Suprapubic skin (tissue), 4 donors: ENCODE data around the gene DDX56. TPM values are rescaled to one million over a fixed set of nuclear protein-coding genes. Genes with fewer than 3 reads are reported as not detected.

Experiments used
- DNase-seq, 2 donors: peaks; one replicate each; pipeline ENCODE4 v3.0.0-alpha.2; 2019; ENCODE audit warnings: low spot score in 2 of 2
- H3K27ac ChIP-seq: fragments of 200-600 bp; sonication (generic); one replicate; pipeline ENCODE4 v1.5.1; 2019
- H3K27me3 ChIP-seq: fragments of 200-600 bp; sonication (generic); one replicate; pipeline ENCODE4 v1.5.1; 2019
- H3K36me3 ChIP-seq: fragments of 200-600 bp; sonication (generic); one replicate; pipeline ENCODE4 v1.5.1; 2019
- H3K4me1 ChIP-seq: fragments of 200-600 bp; sonication (generic); one replicate; pipeline ENCODE4 v1.5.1; 2019
- H3K4me3 ChIP-seq: fragments of 200-600 bp; sonication (generic); one replicate; pipeline ENCODE4 v1.5.1; 2019; ENCODE audit warnings: mild to moderate bottlenecking
- H3K9me3 ChIP-seq: fragments of 200-600 bp; sonication (generic); one replicate; pipeline ENCODE4 v1.5.1; 2019
- EP300 ChIP-seq: sonication (generic); formaldehyde crosslinking; IDR thresholded peaks from one replicate; pipeline ENCODE4 v1.6.1; 2017; ENCODE audit warnings: antibody characterized with exemption
- POLR2A ChIP-seq, 2 donors: fragments of 450-650 bp; IDR thresholded peaks; one replicate each; pipeline ENCODE4 v1.6.1; 2017; ENCODE audit warnings: antibody characterized with exemption in 2 of 2, mild to moderate bottlenecking in 2 of 2, moderate library complexity in 2 of 2
- POLR2AphosphoS5 ChIP-seq, 3 donors: sonication (generic); formaldehyde crosslinking; IDR thresholded peaks; one replicate each; pipeline ENCODE4 v1.6.1; 2017; ENCODE audit warnings: antibody characterized with exemption in 3 of 3
- whole genome bisulfite sequencing: methylation state at CpG from one replicate; pipeline ENCODE4 v1.1.5; 2018; 5-methylcytosine and 5-hydroxymethylcytosine counted together
- total RNA-seq, 4 donors: library from RNA; depleted of rRNA; stranded (reverse); fragments of >200 nt; gene quantifications; one replicate each; pipeline ENCODE4 v1.1.0, GENCODE V29; 2016
- TF ChIP-seq, protein P1 (sequence below), 2 donors: fragments of 200-600 bp in 1 of 2; fragments of 450-650 bp in 1 of 2; sonication (generic) in 1 of 2; IDR thresholded peaks; one replicate each; pipeline ENCODE4 v1.5.1; 2016 to 2019; ENCODE audit warnings: antibody characterized with exemption in 2 of 2, mild to moderate bottlenecking in 1 of 2, moderate library complexity in 1 of 2

DDX56 gene
- total RNA-seq, 4 donors from 2014 or later, result 58.3 to 109 (median 69.5) TPM

DNA sequence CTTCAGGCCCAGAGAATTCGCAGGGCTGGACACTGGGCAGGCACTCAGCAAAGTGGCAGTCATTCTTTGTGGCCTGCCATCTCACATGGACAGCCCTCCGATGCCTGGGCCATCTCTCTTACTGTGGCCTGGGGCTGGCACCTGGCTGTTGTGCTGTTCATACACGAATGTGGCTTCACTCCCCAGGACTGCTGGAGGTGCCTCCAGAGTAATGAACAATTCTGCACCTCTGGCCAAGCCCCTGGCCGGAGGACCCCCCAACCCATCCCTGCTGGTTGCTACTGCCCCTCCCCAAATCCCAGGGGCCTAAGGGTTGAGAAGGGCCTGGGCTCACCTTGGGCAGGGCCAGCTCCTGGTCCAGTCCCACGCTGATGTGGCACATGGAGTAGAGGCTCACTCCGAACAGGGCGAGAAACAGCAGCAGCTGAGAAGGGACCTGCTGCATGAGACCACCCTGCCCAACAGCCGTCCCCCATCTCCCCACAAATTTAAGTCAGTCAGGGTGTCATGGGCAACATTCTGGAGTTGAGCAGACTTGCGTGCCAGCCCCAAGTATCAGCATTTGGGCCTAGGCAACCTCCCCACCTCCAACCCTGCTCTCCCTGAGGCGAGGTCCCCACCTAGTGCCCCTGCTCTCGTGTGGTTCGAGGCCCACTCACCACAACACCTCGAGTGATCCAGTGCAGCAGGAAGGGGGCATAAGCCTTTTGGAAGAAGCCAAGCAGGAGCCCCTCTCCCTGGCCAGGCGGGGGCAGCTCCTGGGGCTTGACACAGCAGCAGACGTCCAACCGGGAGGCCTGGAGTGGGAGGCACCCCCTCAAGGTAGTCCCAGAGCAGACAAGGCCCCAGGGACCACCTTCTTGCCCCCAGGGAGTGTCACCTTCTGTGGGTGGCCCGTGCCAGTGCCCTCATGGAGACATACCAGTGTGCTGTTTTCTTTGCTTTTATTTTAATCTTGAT lies 42.0 kb downstream of the DDX56 start:
- no peaks in the 10 kb centered on the region for H3K36me3 ChIP-seq
- WGBS, result 81% methylated on average over 8 of the region's 17 CpGs
- H3K4me3 ChIP-seq, result no peak overlapping the region
- no peaks in the 10 kb centered on the region for H3K4me1 ChIP-seq
- H3K27me3 ChIP-seq, result no peaks in the 10 kb centered on the region
- H3K27ac ChIP-seq, result no peak overlapping the region
- DNase-seq, result no peak
- H3K9me3 ChIP-seq, result peaks cover 1% of the 10 kb centered on the region
- no peak for TF ChIP-seq POLR2AphosphoS5 (IDR thresholded peaks at IDR 0.05)
- no peak for TF ChIP-seq EP300
- TF ChIP-seq POLR2A (IDR thresholded peaks at IDR 0.05), result no peak
- TF ChIP-seq, protein P1, sequence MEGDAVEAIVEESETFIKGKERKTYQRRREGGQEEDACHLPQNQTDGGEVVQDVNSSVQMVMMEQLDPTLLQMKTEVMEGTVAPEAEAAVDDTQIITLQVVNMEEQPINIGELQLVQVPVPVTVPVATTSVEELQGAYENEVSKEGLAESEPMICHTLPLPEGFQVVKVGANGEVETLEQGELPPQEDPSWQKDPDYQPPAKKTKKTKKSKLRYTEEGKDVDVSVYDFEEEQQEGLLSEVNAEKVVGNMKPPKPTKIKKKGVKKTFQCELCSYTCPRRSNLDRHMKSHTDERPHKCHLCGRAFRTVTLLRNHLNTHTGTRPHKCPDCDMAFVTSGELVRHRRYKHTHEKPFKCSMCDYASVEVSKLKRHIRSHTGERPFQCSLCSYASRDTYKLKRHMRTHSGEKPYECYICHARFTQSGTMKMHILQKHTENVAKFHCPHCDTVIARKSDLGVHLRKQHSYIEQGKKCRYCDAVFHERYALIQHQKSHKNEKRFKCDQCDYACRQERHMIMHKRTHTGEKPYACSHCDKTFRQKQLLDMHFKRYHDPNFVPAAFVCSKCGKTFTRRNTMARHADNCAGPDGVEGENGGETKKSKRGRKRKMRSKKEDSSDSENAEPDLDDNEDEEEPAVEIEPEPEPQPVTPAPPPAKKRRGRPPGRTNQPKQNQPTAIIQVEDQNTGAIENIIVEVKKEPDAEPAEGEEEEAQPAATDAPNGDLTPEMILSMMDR (IDR thresholded peaks at IDR 0.05), result no peak

DNA sequence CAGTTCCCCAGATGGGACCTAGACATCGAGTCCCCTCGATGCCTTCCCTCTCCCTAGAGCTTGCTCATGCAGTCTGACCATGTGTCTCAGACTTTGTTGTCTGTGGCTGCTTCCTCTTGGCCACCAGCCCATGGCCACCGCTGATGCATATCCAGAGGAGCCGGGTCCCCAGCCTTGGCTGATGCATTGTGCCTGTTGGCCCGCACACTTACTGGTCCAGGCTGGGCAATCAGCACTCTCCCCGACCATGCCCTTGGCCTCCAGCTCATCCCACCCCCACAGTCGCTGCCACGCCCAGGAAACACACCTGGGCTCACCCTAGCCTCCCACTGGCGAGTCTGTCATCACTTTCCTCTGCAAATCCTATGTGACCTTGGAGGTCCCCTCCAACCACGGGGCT lies 42.7 kb downstream of the DDX56 start:
- no peak overlapping the region for H3K27ac ChIP-seq
- H3K27me3 ChIP-seq, result no peaks in the 10 kb centered on the region
- 66% methylated on average over 10 of the region's 10 CpGs for WGBS
- H3K4me3 ChIP-seq, result no peak overlapping the region
- H3K36me3 ChIP-seq, result no peaks in the 10 kb centered on the region
- TF ChIP-seq, protein P1 (IDR thresholded peaks at IDR 0.05), result no peak
- TF ChIP-seq POLR2AphosphoS5 (IDR thresholded peaks at IDR 0.05), result no peak
- no peak for TF ChIP-seq EP300
- no peaks in the 10 kb centered on the region for H3K4me1 ChIP-seq
- no peak for DNase-seq
- H3K9me3 ChIP-seq, result peaks cover 7% of the 10 kb centered on the region

DNA sequence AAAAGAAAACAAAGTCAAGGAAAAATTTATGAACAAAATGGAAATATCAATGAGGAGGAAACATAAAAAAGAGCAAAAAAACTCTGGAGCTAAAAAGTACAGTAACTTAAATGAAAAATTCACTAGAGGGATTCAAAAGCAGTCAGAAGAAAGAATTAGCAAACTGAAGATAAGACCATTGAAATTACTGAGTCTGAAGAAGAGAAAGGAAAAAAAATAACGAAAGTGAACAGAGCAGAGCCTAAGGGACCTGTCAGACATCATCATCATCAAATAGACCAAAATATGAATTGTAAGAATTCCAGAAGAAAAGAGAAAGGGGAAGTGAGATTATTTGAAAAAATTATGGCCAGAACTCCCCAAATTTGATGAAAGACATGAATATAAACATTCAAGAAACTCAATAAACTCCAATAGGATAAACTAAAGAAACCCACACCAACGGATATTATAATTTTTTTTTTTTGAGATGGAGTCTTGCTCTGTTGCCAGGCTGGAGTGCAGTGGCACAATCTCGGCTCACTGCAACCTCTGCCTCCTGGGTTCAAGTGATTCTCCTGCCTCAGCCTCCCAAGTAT lies 48.8 kb downstream of the DDX56 start:
- Histone ChIP-seq H3K36me3 (no peaks in the 10 kb centered on the region), H3K4me3 (no peak overlapping the region), H3K4me1 (no peaks in the 10 kb centered on the region), H3K27me3 (no peaks in the 10 kb centered on the region), H3K9me3 (peaks cover 15% of the 10 kb centered on the region), H3K27ac (no peak overlapping the region)
- 81% methylated on average over 3 of the region's 3 CpGs for WGBS
- TF ChIP-seq EP300 (no peak), POLR2AphosphoS5 (IDR thresholded peaks at IDR 0.05) (no peak), POLR2A (IDR thresholded peaks at IDR 0.05) (no peak)
- TF ChIP-seq, protein P1 (IDR thresholded peaks at IDR 0.05), result no peak
- no peak for DNase-seq

DNA sequence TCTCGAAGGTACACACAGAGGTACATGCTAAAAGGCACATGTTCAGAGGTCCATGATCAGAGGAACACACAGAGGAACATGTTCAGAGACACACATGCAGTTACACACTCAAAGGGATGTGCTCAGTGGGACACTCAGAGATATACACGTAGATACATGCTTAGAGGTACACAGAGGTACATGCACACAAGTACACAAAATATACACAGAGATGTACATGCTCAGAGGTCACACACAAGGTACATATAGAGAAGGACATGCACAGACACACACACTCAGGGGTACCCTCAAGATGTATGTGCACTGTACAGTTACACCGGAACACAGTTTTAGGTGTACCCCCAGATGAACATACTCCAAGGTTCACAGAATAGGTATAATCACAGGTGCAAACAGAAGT lies 51.4 kb downstream of the DDX56 start:
- Histone ChIP-seq H3K36me3 (no peaks in the 10 kb centered on the region), H3K27ac (no peak overlapping the region), H3K27me3 (no peaks in the 10 kb centered on the region), H3K4me1 (no peaks in the 10 kb centered on the region), H3K4me3 (no peak overlapping the region), H3K9me3 (peaks cover 15% of the 10 kb centered on the region)
- no peak for TF ChIP-seq POLR2A (IDR thresholded peaks at IDR 0.05)
- no peak for TF ChIP-seq POLR2AphosphoS5 (IDR thresholded peaks at IDR 0.05)
- TF ChIP-seq, protein P1 (IDR thresholded peaks at IDR 0.05), result no peak
- TF ChIP-seq EP300, result no peak
- no peak for DNase-seq
- 82% methylated on average over 3 of the region's 3 CpGs for WGBS
